ENCODE measurements around the gene TMEM43.

GRCh38 chr3:14119651-14120050 is 5.2 kb upstream of the TMEM43 start:
- TF ChIP-seq CTCF (IDR thresholded peaks at IDR 0.05; ENCODE audit: low read depth, low read length) (no peak), POLR2A (IDR thresholded peaks at IDR 0.05; ENCODE audit: extremely low read depth, insufficient read length) (no peak), MYC (IDR thresholded peaks at IDR 0.05; ENCODE audit: low read depth, low read length) (no peak), MAX (IDR thresholded peaks at IDR 0.05; ENCODE audit: low read depth, low read length) (no peak)

Data from NB4 (cell line).